Sigmoid colon (tissue), 4 donors: ENCODE measurements around the gene LPCAT2.

Experiments used
- EP300 ChIP-seq, 4 donors: sonication (generic); formaldehyde crosslinking; IDR thresholded peaks; one replicate each; pipeline ENCODE4 v1.6.1; 2017; ENCODE audit warnings: antibody characterized with exemption in 4 of 4
- POLR2A ChIP-seq, 2 donors: fragments of 450-650 bp; IDR thresholded peaks; one replicate each; pipeline ENCODE4 v1.6.1; 2016; ENCODE audit warnings: antibody characterized with exemption in 2 of 2, mild to moderate bottlenecking in 2 of 2, moderate library complexity in 2 of 2
- POLR2AphosphoS5 ChIP-seq, 4 donors: sonication (generic); formaldehyde crosslinking; IDR thresholded peaks; one replicate each; pipeline ENCODE4 v1.6.1; 2017; ENCODE audit warnings: antibody characterized with exemption in 4 of 4
- TF ChIP-seq, protein P1 (sequence below), 4 experiments: fragments of 450-650 bp in 3 of 4; fragments of 200-600 bp in 1 of 4; IDR thresholded peaks; one replicate each; pipeline ENCODE4 v1.5.1; 2016 to 2019; ENCODE audit warnings: antibody characterized with exemption in 4 of 4, mild to moderate bottlenecking in 3 of 4, moderate library complexity in 2 of 4

DNA sequence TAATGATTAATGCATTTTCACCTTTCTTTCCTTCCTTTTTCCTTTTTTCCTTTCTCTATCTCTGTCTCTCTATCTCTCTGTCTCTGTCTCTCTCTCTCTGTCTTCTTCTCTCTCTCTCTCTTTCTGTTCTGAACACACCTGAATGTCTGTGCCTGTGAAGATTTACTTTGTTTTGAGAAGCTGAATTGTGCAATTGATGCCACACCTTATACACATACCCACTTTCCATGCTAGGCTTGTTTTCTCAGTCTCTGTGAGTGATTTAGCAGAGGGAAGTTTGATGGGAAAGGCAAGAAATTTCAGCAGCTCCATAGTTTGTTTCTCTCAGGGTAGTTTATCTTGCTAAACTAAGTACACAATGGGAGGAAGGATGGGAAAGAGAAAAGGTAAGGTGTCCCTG lies 48.3 kb downstream of the LPCAT2 start:
- no peak for TF ChIP-seq POLR2A (IDR thresholded peaks at IDR 0.05)
- TF ChIP-seq, protein P1, sequence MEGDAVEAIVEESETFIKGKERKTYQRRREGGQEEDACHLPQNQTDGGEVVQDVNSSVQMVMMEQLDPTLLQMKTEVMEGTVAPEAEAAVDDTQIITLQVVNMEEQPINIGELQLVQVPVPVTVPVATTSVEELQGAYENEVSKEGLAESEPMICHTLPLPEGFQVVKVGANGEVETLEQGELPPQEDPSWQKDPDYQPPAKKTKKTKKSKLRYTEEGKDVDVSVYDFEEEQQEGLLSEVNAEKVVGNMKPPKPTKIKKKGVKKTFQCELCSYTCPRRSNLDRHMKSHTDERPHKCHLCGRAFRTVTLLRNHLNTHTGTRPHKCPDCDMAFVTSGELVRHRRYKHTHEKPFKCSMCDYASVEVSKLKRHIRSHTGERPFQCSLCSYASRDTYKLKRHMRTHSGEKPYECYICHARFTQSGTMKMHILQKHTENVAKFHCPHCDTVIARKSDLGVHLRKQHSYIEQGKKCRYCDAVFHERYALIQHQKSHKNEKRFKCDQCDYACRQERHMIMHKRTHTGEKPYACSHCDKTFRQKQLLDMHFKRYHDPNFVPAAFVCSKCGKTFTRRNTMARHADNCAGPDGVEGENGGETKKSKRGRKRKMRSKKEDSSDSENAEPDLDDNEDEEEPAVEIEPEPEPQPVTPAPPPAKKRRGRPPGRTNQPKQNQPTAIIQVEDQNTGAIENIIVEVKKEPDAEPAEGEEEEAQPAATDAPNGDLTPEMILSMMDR (IDR thresholded peaks at IDR 0.05): no peak
- TF ChIP-seq POLR2AphosphoS5 (IDR thresholded peaks at IDR 0.05): no peak
- TF ChIP-seq EP300 (IDR thresholded peaks at IDR 0.05): no peak
